Ascending aorta (tissue), 2 donors: ENCODE data around the gene AKAP13. TPM values are rescaled to one million over a fixed set of nuclear protein-coding genes. Genes with fewer than 3 reads are reported as not detected.

ENCODE experiments used
- DNase-seq, 2 donors: peaks; one replicate each; pipeline ENCODE4 v3.0.0-alpha.2; 2019; ENCODE audit warnings: low spot score in 2 of 2
- H3K27ac ChIP-seq, 2 donors: fragments of 200-600 bp; sonication (generic); one replicate each; pipeline ENCODE4 v1.5.1; 2016 to 2017; ENCODE audit warnings: mild to moderate bottlenecking in 1 of 2
- H3K27me3 ChIP-seq: fragments of 200-600 bp; sonication (generic); one replicate; pipeline ENCODE4 v1.5.1; 2017
- H3K36me3 ChIP-seq, 2 donors: fragments of 200-600 bp; sonication (generic); one replicate each; pipeline ENCODE4 v1.5.1; 2016
- H3K4me1 ChIP-seq, 2 donors: fragments of 200-600 bp; sonication (generic); one replicate each; pipeline ENCODE4 v1.5.1; 2016 to 2017; ENCODE audit warnings: mild to moderate bottlenecking in 1 of 2
- H3K4me3 ChIP-seq, 2 donors: fragments of 200-600 bp; sonication (generic); one replicate each; pipeline ENCODE4 v1.5.1; 2016 to 2017; ENCODE audit warnings: mild to moderate bottlenecking in 1 of 2
- H3K9me3 ChIP-seq, 2 donors: fragments of 200-600 bp; sonication (generic); one replicate each; pipeline ENCODE4 v1.5.1; 2016
- intact Hi-C: fragments of 100-400 bp; cut with DNase I; formaldehyde crosslinking; loops from one replicate; pipeline ENCODE4 v1.15.1; 2023
- total RNA-seq: library from RNA; depleted of rRNA; stranded (reverse); fragments of >200 nt; gene quantifications from one replicate; pipeline ENCODE4 v1.1.0, GENCODE V29; 2016
- TF ChIP-seq, protein P1 (sequence below), 3 experiments: fragments of 200-600 bp in 2 of 3; fragments of 450-650 bp in 1 of 3; sonication (generic) in 2 of 3; IDR thresholded peaks; one replicate each; pipeline ENCODE4 v1.5.1; 2016 to 2019; ENCODE audit warnings: antibody characterized with exemption in 3 of 3, mild to moderate bottlenecking in 1 of 3, moderate library complexity in 1 of 3

Gene AKAP13
- total RNA-seq, 1 donor from 2014 or later, result 74.3 TPM

- Histone ChIP-seq H3K36me3 (no peaks in the 10 kb centered on the region), H3K4me1 (peaks cover 16 to 28% of the 10 kb centered on the region in 2 donors), H3K9me3 (no peaks in the 10 kb centered on the region), H3K4me3 (no peak overlapping the region), H3K27ac (no peak overlapping the region), H3K27me3 (no peaks in the 10 kb centered on the region)
- TF ChIP-seq, protein P1, sequence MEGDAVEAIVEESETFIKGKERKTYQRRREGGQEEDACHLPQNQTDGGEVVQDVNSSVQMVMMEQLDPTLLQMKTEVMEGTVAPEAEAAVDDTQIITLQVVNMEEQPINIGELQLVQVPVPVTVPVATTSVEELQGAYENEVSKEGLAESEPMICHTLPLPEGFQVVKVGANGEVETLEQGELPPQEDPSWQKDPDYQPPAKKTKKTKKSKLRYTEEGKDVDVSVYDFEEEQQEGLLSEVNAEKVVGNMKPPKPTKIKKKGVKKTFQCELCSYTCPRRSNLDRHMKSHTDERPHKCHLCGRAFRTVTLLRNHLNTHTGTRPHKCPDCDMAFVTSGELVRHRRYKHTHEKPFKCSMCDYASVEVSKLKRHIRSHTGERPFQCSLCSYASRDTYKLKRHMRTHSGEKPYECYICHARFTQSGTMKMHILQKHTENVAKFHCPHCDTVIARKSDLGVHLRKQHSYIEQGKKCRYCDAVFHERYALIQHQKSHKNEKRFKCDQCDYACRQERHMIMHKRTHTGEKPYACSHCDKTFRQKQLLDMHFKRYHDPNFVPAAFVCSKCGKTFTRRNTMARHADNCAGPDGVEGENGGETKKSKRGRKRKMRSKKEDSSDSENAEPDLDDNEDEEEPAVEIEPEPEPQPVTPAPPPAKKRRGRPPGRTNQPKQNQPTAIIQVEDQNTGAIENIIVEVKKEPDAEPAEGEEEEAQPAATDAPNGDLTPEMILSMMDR (IDR thresholded peaks at IDR 0.05), result no peak
- no peak for DNase-seq
- intact Hi-C loops, result no loop called here
These were observed 233.7 kb downstream of the AKAP13 start for GRCh38 chr15:85614059-85614458.

GRCh38 chr15:85615930-85616329 is 235.5 kb downstream of the AKAP13 start:
- H3K27me3 ChIP-seq, result no peaks in the 10 kb centered on the region
- H3K27ac ChIP-seq, result peak overlapping the region in 1 of 2 donors; percentile 86
- no peak overlapping the region for H3K4me3 ChIP-seq
- TF ChIP-seq, protein P1 (IDR thresholded peaks at IDR 0.05), result peak; percentile 25 to 45 (median 31)
- no peak for DNase-seq
- peaks cover 16 to 28% of the 10 kb centered on the region in 2 donors for H3K4me1 ChIP-seq
- no peaks in the 10 kb centered on the region for H3K9me3 ChIP-seq
- intact Hi-C loops, result loop anchor here (5.0 kb wide), 3 partner anchors 34 to 111 kb away; no protein-coding TSS in a partner anchor
- no peaks in the 10 kb centered on the region for H3K36me3 ChIP-seq

- no peak for DNase-seq
- H3K36me3 ChIP-seq, result no peaks in the 10 kb centered on the region
- no peaks in the 10 kb centered on the region for H3K27me3 ChIP-seq
- H3K4me1 ChIP-seq, result peaks cover 16 to 28% of the 10 kb centered on the region in 2 donors
- H3K27ac ChIP-seq, result peak overlapping the region; percentile 85 to 86
- peak overlapping the region in 1 of 2 donors; percentile 25 for H3K4me3 ChIP-seq
- H3K9me3 ChIP-seq, result no peaks in the 10 kb centered on the region
- TF ChIP-seq, protein P1 (IDR thresholded peaks at IDR 0.05), result no peak
- intact Hi-C loops, result loop anchor here (5.0 kb wide), 3 partner anchors 34 to 111 kb away; no protein-coding TSS in a partner anchor
These were observed 236.2 kb downstream of the AKAP13 start for GRCh38 chr15:85616549-85617110.

DNA sequence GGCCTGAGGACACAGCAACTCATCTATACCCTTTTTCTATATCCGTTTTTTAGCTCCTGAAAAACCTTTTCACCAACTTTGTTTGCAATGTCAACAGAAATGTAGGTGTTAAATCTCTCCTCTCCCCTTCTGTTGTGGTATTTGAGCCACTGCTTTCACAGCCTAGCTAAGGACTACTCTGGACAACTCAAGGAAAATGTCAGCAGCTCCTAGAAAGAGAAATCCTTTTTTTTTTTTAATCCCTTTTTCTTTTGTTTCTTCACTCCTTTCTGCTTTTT is 237.8 kb downstream of the AKAP13 start:
- intact Hi-C loops, result loop anchor here (5.0 kb wide), 3 partner anchors 36 to 109 kb away; no protein-coding TSS in a partner anchor
- DNase-seq, result no peak
- H3K27me3 ChIP-seq, result no peaks in the 10 kb centered on the region
- H3K4me1 ChIP-seq, result peaks cover 16 to 31% of the 10 kb centered on the region in 2 donors
- peak overlapping the region; percentile 58 to 74 for H3K4me3 ChIP-seq
- TF ChIP-seq, protein P1 (IDR thresholded peaks at IDR 0.05), result no peak
- H3K27ac ChIP-seq, result peak overlapping the region; percentile 85 to 86
- no peaks in the 10 kb centered on the region for H3K9me3 ChIP-seq
- no peaks in the 10 kb centered on the region for H3K36me3 ChIP-seq

GRCh38 chr15:85618956-85619491 is 238.6 kb downstream of the AKAP13 start:
- TF ChIP-seq, protein P1 (IDR thresholded peaks at IDR 0.05), result no peak
- Histone ChIP-seq H3K27ac (peak overlapping the region; percentile 85 to 86), H3K9me3 (no peaks in the 10 kb centered on the region), H3K36me3 (no peaks in the 10 kb centered on the region), H3K4me3 (peak overlapping the region; percentile 58 to 74), H3K4me1 (peaks cover 16 to 36% of the 10 kb centered on the region in 2 donors), H3K27me3 (no peaks in the 10 kb centered on the region)
- DNase-seq, result peak; percentile 68 to 94
- intact Hi-C loops, result loop anchor here (5.0 kb wide), 3 partner anchors 37 to 108 kb away; no protein-coding TSS in a partner anchor
